ENCODE results near the gene ANXA5.

- TF ChIP-seq CTCF (IDR thresholded peaks at IDR 0.05) = no peak
- no peak for TF ChIP-seq POLR2AphosphoS5 (IDR thresholded peaks at IDR 0.05; ENCODE audit: low read depth, low read length)
- no peak for TF ChIP-seq TCF7L2 (IDR thresholded peaks at IDR 0.05; ENCODE audit: low read depth, low read length)
These were observed 16.0 kb upstream of the ANXA5 start for GRCh38 chr4:121712783-121713182.
